Endothelial cell (in vitro differentiated cells): ENCODE results near the gene EDEM2. TPM values are rescaled to one million over a fixed set of nuclear protein-coding genes. Genes with fewer than 3 reads are reported as not detected.
"Not testable (repeated sequence)": the region's sequence is repeated elsewhere in the genome, so short reads cannot be mapped to it uniquely, and the experiment has no call there.

Experiments used
- DNase-seq: peaks from one replicate; pipeline ENCODE4 v3.0.0; 2021; ENCODE audit warnings: low spot score
- H3K27ac Mint-ChIP-seq: one replicate; pipeline ENCODE4 v1.8.0; 2021; ENCODE audit warnings: mixed read lengths, inconsistent platforms; ENCODE audit not compliant: unreplicated experiment
- H3K27me3 Mint-ChIP-seq: one replicate; pipeline ENCODE4 v1.8.0; 2021; ENCODE audit warnings: mild to moderate bottlenecking, moderate library complexity, mixed read lengths, inconsistent platforms; ENCODE audit not compliant: unreplicated experiment
- H3K36me3 Mint-ChIP-seq: one replicate; pipeline ENCODE4 v1.8.0; 2021; ENCODE audit warnings: mild to moderate bottlenecking, low read depth, mixed read lengths, inconsistent platforms; ENCODE audit not compliant: unreplicated experiment
- H3K4me1 Mint-ChIP-seq: one replicate; pipeline ENCODE4 v1.8.0; 2021; ENCODE audit warnings: mild to moderate bottlenecking, mixed read lengths, inconsistent platforms; ENCODE audit not compliant: unreplicated experiment
- H3K4me3 Mint-ChIP-seq: one replicate; pipeline ENCODE4 v1.8.0; 2021; ENCODE audit warnings: mild to moderate bottlenecking, mixed read lengths, inconsistent platforms; ENCODE audit not compliant: unreplicated experiment
- H3K9me3 Mint-ChIP-seq: one replicate; pipeline ENCODE4 v1.8.0; 2021; ENCODE audit warnings: mixed read lengths, inconsistent platforms; ENCODE audit not compliant: unreplicated experiment
- total RNA-seq: library from RNA; stranded (reverse); fragmentation: NEBNext Ultra II Directional; extraction: Animal tissue kit (Norgen Biotek cat#: 25700); gene quantifications from one replicate; pipeline ENCODE4 v1.2.1, GENCODE V29; 2021; ENCODE audit not compliant: unreplicated experiment
- TF ChIP-seq, protein P1 (sequence below): fragments of 200-600 bp; sonication (generic); IDR thresholded peaks from one replicate; pipeline ENCODE4 v1.5.0; 2021; ENCODE audit warnings: antibody characterized with exemption; ENCODE audit not compliant: unreplicated experiment

The EDEM2 gene
- total RNA-seq, 1 donor from 2014 or later = 43.5 TPM

DNA sequence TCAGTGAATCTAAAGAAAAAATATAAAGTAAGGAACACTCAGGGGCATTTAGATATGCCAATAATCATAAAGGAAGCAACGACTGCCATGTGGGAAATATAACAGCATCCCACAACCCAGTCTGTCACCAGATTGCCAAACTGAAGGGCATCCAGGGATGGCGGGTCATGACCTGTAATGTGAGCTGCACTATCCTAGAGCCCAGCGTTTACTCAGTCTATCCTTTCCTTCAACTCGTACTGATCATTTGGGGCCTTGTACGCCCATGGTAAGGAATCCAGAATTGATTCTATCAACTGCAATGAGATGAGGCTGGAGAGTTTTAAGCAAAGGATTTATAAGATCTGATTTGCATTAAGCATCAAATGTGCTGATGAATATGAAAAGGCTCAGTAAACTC, 59.8 kb downstream of the EDEM2 start:
- DNase-seq = no peak
- Mint-ChIP-seq H3K4me3 (no peak overlapping the region), H3K9me3 (no peaks in the 10 kb centered on the region), H3K4me1 (peaks cover 22% of the 10 kb centered on the region), H3K27ac (no peak overlapping the region), H3K36me3 (peaks cover 8% of the 10 kb centered on the region), H3K27me3 (peaks cover 7% of the 10 kb centered on the region)
- TF ChIP-seq, protein P1, sequence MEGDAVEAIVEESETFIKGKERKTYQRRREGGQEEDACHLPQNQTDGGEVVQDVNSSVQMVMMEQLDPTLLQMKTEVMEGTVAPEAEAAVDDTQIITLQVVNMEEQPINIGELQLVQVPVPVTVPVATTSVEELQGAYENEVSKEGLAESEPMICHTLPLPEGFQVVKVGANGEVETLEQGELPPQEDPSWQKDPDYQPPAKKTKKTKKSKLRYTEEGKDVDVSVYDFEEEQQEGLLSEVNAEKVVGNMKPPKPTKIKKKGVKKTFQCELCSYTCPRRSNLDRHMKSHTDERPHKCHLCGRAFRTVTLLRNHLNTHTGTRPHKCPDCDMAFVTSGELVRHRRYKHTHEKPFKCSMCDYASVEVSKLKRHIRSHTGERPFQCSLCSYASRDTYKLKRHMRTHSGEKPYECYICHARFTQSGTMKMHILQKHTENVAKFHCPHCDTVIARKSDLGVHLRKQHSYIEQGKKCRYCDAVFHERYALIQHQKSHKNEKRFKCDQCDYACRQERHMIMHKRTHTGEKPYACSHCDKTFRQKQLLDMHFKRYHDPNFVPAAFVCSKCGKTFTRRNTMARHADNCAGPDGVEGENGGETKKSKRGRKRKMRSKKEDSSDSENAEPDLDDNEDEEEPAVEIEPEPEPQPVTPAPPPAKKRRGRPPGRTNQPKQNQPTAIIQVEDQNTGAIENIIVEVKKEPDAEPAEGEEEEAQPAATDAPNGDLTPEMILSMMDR = no peak

DNA sequence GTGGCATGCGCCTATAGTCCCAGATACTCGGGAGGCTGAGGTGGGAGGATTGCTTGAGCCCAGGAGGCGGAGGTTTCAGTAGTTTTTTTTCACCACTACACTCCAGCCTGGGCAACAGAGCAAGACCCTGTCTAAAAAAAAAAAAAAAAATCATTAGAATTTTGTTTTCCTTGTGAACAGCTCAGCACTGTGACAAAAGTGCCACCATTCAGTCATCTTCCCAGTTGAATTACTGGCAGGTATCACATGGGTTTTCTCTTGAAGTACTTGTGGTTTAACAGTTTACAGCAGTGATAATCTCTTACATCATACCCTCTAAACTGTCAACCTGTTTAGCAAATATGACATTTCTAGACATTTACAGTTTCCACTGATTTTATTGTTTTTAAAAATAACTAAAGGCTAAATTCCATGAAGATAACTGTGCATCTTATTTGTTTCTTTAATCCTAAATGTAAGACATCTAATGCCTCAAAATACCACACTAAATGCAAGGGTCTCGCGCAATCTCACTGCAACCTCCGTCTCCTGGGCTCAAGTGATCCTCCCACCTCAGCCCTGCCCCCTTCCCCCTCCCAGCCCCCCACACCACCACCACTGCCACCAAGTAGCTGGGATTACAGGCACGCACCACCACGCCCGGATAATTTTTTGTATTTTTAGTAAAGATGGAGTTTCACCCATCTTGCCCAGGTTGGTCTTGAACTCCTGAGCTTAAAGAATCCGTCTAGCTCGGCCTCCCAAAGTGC, 61.5 kb downstream of the EDEM2 start:
- peaks cover 2% of the 10 kb centered on the region for H3K27me3 Mint-ChIP-seq
- no peaks in the 10 kb centered on the region for H3K9me3 Mint-ChIP-seq
- DNase-seq = no peak
- H3K27ac Mint-ChIP-seq = no peak overlapping the region
- peaks cover 6% of the 10 kb centered on the region for H3K4me1 Mint-ChIP-seq
- peaks cover 4% of the 10 kb centered on the region for H3K36me3 Mint-ChIP-seq
- H3K4me3 Mint-ChIP-seq = no peak overlapping the region
- TF ChIP-seq, protein P1 = no peak

DNA sequence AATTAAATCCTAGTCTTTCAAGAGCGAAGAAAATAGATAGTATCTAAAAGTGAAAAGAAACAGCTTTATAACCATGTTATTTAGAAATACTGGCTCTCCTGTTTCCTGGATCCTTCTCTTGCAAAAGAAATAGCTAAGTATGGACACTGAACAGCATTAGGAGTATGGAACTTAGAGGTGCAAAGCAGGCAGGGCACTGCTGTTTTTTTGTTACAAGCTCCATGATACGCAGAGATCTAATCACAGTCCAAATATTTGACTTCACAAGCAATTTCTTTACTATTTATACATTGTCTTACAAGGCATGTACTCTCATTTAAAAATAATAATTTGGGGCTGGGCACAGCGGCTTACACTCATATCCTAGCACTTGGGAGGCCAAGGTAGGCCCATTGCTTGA, 62.1 kb downstream of the EDEM2 start:
- Mint-ChIP-seq H3K27ac (no peak overlapping the region), H3K27me3 (peaks cover 2% of the 10 kb centered on the region)

DNA sequence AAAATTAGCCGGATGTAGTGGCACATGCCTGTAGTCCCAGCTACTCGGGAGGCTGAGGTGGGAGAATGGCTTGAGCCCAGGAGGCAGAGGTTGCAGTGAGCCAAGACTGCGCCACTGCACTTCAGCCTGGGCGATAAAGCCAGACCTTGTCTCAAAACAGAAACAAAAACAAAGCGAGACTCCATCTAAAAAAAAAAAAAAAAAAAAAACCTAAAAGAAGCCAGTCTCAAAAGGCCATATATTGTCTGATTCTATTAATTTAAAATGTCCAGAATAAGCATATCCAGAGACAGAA, 66.8 kb downstream of the EDEM2 start:
- not testable (repeated sequence) for H3K27ac Mint-ChIP-seq, H3K9me3 Mint-ChIP-seq, H3K27me3 Mint-ChIP-seq, H3K4me1 Mint-ChIP-seq, H3K4me3 Mint-ChIP-seq, DNase-seq
- peaks cover 33% of the 10 kb centered on the region for H3K36me3 Mint-ChIP-seq

More for the DNA sequence above, 62.1 kb downstream of the EDEM2 start:
- Mint-ChIP-seq H3K4me1 (peaks cover 3% of the 10 kb centered on the region), H3K36me3 (peaks cover 4% of the 10 kb centered on the region), H3K9me3 (no peaks in the 10 kb centered on the region), H3K4me3 (no peak overlapping the region)
- TF ChIP-seq, protein P1 = no peak
- no peak for DNase-seq

DNA sequence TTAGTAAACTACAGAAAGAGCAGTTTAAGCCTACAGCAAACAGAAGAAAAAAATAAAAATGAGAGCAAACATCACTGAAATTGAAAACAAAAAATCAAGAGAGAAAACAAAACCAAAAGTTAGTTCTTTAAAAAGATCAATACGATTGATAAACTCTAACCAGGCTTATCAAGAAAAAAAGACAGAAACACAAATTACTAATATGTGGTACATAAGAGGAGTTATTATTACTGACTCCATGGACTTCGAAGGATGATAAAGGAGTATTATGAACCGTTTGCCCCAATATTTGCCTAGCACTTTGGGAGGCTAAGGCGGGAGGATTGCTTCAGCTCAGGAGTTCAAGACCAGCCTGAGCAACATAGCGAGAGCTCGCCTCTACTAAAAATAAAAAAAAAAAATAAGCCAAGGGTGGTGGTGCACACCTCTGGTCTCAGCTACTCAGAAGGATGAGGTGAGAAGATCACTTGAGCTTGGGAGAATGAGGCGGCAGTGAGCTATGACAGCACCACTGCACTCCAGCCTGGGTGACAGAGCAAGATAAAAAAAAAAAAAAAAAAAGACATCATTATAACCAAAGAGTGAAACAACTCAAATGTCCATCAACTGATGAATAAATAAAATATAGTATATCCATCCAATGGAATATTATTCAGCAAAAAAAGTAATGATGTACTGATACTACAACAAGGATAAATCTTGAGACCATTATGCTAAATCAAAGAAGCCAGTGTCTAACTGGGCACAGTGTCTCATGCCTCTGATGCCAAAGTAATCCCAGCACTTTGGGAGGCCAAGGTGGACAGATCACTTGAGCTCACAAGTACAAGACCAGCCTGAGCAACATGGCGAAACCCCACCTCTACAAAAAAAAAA, 67.4 kb downstream of the EDEM2 start:
- no peaks in the 10 kb centered on the region for H3K9me3 Mint-ChIP-seq
- H3K4me1 Mint-ChIP-seq = peaks cover 3% of the 10 kb centered on the region
- H3K36me3 Mint-ChIP-seq = peaks cover 39% of the 10 kb centered on the region
- no peak for DNase-seq
- H3K27me3 Mint-ChIP-seq = peaks cover 3% of the 10 kb centered on the region
- TF ChIP-seq, protein P1 = no peak
- H3K4me3 Mint-ChIP-seq = no peak overlapping the region
- H3K27ac Mint-ChIP-seq = no peak overlapping the region
